ENCODE results near the gene MED27.
A peak's percentile ranks its signal among the peaks of the same experiment; 100 is the strongest.
"Not testable (repeated sequence)": the region's sequence is repeated elsewhere in the genome, so short reads cannot be mapped to it uniquely, and the experiment has no call there.

MED27 gene

DNA sequence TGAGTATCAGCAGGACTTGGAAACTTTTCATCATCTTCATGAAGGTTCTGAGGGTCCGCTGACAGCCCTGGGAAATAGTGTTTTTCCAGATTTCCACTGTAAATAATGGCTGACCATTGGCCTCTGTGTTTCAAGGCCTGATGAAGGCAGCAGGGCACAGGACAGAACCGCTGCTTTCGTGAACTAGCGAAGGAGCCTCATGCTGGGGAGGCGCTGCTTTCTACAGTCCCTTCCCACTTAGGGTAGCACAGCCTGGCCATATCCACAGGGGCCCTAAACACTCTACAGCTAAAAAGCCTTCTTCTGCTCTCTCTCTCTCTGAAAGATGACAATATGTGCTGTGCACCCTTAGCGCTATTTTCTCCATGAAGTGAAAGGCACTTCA, 118.2 kb downstream of the MED27 start:
- DNase-seq: no peak

DNA sequence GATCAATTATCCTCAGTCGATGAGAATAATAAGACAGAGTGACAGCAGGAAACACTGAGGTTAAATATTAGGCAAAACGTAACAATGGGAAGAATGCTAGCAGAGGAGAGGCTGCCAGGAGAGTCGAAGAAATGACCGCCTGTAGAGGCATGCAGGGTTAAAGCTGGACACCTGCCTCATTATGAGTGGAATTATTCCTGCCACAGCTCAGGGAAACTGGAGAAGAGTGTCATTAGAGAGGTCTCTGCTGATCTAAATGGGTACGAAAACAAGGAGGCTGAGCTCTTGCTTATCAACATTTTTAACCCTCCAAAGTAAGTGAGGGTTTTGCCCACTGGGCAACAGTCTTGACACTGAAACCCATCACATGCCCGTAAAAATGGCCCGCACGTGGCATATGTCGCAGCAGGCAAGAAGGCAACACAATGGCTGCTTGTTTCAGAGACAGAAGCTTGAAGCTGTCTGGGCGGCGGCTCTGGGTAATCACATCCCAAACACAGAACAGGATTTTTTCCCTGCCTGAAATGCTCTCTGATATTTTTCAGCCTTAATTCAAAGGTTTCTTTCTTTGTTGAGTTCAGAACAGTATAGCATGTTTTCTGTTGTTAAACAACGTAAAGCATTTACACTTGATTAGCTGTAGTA, 118.7 kb downstream of the MED27 start:
- DNase-seq: no peak

DNA sequence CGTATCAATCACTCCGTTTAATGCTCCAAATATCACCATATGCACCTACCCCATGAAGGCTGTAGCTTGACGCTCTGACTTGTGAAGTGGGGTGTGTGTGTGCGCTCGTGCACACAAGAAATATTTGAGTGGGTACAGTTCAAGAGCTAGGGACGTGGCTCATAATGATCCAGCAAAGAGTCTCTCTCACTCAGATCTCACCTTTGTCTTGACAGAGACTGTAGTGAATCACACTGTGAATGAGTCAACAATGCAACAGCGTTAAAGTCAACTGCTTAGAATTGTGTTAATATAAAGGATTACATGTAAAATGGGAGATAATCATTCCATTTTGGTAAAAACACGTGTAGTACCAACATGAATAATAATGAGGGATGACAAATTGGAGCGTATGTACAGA, 119.4 kb downstream of the MED27 start:
- DNase-seq: no peak

DNA sequence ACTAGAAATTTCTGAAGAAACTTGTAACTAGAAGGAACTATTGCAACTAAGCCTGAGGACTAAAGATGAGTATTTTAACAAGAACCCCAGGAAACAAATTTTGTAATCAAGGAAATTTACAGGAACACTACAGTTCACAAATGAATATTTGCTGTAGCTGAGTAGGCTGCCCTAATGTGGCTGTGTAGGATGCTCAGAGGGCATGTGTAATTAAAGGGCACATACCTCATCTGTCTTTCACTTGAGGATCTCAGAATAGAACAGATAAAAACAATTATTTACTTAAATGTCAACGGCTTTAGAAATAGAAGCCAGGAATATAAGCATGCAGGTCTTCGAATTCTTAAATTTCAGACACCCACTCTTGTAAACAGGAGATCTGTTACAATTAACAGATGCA, 119.8 kb downstream of the MED27 start:
- DNase-seq: no peak

DNA sequence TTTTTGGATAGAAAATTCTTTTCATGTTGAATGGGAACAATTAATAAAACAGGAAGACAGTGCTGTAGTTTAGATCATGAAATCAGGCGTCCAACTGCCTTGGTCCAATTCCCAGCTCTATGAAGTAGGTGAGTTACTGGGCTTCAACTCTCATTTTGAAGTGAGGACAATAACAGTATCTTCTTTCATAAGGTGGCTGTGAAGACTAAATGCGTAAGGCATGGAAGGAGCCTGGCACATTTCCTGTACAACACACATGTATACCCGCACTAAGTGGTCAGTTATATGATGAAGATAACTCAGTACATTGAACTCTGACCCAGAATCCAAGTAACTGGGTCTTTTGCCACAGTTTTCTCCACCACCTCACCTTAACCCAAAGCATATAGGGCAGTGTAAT, 120.6 kb downstream of the MED27 start:
- DNase-seq: no peak

DNA sequence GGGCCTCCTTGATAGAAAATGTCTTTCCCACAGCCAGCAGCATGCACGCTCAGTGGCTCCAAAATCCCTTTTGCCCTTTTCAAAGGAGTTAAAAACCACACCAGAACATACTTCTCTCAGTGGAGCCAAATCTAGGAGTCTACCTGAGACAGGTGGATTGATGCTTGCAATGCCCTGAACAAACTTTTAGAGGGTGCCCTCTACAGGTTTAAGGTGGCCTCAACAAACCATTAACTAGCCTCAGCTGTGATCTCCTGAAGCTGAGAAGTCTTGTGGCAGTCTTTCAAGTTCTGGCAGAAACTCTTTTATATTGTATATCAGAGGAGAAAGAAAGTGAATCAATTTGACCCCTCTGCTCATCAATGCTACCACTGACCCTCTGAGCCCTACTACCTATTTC, 125.4 kb downstream of the MED27 start:
- DNase-seq: peak; percentile 13

DNA sequence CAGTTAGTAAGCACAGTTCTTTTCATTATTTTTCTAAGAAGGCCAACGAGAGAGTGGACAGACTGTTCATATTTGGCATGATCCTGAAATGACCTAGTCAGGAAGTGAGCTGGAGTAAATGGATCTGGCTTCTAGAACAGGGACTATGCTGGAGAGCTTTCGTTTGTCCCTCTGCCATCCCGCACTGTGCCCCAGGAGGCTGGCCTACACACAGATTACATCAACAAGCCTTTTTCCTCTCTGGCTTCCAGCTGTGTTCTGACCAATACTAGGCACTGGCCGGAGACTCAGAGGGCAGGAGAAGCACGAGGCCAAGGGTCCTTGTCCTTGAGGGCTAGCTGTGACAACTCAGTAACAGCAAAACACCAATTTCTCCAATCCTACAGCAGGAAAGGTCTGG, 127.8 kb downstream of the MED27 start:
- no peak for DNase-seq

DNA sequence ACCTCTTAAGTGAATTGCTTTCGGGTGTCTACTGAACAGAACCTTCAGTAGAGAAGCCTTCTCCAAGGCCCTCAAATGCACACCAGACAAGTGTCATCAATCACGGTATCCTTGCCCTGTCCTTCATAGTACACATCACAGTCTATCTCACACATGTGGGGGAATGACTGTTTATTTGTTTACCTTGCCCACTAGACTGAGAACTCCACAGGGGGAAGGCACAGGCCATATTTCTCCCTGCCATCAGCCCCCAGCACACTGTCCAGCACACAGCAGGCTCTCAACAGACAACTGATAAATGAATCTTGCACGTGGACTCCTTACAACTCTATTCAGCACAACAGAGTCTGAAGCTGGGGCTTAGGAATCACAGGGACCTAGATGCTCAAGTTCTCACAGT, 128.5 kb downstream of the MED27 start:
- DNase-seq: no peak

DNA sequence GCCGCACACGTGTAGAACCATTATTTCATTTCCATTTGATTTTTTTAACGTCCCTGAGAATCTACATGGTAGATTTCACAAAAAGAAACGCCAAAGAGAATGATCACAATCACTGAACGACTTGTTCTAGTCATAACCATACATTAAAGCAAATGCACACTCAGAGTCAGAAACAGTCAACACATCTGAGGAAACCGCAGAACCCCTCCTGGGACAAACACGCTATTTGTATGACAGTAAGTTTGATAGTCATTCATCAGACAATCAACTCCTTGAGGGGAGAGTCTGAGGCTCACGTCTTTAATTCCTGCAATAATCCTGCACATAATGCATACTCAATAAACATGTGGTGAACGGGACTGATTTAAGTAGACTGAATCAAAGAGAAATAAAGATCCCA, 129.2 kb downstream of the MED27 start:
- no peak for DNase-seq

DNA sequence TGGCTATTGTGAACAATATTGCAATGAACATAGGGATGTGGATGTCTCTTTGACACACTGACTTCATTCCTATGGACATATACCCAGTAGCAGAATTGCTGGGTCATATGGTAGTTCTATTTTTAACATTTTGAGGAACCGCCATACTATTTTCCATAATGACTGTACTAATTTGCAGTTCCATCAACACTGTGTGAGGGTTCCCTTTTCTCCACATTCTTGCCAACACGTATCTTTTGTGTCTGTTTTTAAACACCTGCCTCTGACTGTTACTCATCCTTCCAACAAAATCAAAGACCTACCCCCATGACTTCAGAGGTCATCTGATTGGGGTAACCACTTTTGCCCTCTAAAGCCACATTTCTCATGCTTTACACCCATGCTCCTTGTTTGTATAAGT, 133.5 kb downstream of the MED27 start:
- DNase-seq: no peak

DNA sequence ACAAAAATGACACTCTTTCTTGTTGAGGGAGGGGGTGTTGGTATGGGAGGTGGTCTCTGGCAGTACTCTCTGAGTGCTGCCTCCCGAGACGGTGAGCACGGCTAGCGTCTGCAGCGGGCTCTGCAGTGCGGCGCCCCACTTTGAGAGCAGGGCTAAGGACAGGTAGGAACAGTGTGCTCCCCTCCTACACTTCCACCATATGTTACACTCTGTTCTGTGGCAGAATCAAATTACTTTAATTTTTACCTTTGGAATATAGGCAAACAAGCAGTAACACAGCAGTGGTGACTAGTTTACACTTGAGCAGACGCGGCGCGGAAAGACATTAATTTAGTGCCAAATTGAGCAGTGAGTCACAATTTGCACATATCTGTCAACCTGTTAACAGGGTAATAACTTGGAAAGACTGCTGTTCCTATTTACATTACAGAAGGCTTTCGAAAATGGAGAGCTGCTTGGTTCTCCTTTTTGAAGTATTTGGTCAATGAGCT, 136.3 kb downstream of the MED27 start:
- DNase-seq: no peak

DNA sequence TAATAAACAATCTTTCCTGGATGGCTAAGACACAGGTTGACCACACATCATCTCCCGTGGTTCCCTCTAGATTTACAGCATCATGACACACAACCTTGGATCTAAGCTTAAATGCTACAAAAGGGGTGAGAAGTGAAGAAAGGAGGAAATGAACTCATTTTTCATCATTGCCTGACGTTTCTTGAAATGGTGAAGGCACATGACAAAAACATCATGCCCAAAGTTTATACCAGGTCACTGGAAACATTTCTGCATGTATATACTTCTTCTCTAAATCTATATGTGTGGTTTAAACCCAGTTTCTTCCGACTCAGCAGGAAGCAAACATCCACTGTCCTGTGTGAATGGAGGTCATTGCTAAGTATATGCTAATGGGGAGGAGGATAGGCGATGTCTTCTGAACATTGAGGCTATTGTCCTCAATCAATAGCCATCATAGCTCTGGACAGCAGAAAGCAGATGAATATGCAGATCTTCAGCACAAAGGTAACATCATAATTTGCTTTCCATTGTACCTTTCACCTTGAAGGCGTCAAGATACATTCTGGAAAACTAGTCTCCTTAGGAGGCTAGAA, 137.4 kb downstream of the MED27 start:
- DNase-seq: no peak

DNA sequence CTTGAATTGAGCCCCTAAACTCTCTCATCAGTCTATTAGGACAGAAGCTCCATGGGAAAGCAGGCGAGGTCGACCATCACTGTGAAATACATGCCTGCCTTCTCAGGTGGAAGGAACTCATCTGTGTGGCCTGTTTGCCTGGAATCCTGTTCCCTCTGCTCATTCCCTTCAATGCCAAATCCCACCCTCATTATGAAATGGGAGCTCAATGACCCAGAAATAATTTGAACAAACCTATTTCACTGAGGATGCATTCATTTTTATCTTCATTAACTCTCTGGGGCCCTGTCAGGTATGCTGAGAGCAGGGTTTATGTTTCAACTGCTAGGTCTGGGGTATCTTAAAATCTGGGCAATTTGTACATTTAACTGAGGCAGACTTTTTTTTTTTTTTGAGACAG, 142.2 kb downstream of the MED27 start:
- no peak for DNase-seq

DNA sequence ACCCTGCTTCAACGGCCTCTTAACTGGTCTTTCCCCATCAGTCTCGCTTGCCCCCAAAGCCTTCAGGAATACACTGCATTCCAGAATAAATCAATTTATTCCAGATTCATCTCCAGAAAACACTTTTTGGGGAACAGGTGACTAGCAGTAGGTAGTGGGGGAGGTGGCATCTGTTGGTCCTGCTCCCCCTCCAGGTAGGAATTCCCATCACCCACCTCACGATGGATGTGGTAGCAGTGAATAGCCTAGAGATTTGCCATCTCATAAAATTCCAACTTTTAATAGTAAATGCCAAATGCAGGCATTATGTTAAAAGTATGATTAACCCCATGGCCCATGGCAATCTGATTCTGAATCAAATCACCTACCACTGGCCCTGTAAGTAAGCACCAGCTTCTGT, 142.7 kb downstream of the MED27 start:
- no peak for DNase-seq

DNA sequence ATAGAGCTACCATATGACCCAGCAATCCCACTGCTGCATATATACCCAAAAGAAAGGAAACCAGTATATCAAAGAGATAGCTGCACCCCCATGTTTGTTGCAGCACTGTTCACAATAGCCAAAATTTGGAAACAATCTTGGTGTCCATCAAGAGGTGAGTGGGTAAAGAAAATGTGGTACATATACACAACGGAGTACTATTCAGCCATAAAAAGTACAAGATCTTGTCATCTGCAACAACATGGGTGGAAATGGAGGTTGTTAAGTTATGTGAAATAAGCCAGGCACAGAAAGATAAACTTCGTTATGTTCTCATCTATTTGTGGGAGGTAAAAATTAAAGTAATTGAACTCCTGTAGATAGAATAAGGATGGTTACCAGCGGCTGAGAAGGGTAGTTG, 145.0 kb downstream of the MED27 start:
- DNase-seq: no peak

DNA sequence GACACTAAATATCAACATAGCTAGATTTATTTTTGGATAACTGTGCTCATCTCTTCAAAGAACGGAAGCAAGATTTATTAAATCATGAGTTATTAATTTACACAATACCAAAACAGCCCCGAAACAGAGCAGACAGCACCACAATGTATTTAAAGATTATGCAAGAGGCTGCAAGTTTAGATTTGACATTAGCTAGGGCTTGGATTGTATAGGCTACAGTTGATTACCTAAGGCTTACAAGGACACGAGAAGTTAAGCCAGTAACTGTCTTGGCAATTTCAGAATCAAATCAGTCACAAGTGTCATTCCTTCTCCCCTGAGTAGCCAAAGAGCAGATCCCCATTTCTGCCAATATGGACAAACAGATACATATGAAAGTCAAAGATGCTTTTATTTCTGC, 152.6 kb downstream of the MED27 start:
- DNase-seq: no peak

DNA sequence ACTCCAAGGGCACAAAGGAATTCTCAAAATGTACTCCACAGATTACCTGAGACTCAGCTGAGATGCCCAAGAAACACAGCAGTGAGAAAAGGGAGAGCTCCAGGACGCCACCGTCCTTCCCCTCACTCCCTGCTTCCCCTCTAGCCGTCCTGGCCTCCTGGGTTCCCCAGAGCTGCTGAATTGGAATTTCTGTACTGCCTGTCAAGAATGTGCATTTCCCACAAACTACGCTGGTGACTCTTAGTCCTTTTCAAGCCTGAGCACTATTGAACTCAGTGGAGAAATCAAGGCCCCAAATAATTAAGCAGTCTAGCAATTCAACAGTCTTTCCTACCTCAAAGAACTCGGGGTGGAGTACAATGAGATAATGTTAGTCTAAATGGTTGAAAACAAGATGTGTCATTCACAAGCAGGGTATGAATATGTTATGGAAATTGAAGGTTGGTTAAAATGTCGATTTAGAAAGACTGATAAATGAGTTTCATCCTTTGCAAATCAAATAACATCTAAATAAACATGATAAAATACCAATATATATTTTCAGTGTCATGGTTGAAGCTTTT, 153.2 kb downstream of the MED27 start:
- no peak for DNase-seq

DNA sequence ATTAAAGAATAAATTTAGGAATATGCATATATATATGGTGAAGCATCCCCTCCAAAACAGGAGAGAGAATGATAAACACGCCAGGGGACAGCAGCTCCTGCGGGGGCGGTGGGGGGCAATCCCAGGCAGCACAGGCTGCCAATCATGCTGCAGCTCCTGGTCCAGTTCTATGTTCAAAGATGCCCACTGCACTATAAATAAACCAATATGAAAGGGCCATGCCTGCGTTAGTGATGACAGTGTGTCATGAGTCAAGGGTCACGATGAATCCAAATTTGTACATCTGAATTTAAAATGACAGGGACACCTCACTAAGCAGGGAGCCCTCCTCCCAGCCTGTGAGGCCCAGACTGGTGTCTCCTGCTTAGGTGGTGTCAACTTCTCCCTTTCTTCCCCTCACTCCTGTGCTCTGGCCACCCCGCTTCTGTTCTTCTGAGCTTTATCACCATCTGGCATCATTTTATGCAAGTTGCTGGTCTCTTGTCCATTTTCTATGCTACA, 153.9 kb downstream of the MED27 start:
- DNase-seq: no peak

DNA sequence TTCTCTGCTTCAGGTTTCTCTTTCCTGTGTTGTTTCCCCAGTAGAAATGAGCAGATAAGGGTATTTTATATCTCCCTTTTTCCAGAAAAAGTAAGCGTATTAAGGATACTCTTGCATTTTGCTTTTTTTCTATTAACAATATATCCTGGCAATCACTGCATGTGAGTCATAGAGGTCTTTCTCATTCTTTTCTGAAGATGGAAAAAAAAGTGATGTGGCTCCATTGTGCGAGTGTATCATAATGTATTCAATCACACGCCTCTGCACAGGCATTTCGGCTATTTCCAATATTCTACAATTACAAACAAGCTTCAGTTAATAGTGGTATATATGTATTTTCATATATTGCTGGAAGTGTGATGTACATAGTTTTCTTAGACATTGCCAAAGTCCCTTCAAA, 155.9 kb downstream of the MED27 start:
- DNase-seq: no peak

DNA sequence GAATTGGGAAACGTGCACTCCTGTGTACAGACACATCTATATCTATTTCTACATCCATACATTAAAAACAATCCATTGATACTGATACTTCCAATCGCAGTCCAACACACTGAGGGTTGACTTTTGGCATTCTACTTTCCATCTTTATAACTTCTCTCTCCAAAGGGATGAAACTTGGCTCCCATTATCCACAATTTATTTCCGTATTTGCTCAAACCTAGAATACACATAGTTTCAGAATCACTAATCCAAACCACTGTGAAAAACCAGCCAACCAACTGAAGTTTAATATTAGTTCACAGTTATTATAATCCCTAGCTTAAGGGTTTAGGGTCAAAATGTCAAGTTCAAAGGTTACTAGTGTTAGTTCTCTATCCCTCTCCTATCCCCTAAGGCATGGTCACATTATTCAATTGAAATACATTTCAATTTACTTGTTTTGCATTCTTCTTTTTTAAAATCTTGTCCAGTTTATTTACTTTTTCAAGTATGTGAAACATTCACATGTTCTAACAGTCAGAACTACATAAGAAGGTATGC, 156.5 kb downstream of the MED27 start:
- no peak for DNase-seq

DNA sequence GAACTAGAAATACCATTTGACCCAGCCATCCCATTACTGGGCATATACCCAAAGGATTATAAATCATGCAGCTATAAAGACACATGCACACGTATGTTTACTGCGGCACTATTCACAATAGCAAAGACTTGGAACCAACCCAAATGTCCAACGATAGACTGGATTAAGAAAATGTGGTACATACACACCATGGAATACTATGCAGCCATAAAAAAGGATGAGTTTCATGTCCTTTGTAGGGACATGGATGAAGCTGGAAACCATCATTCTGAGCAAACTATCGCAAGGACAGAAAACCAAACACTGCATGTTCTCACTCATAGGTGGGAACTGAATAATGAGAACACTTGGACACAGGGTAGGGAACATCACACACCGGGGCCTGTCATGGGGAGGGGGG, 158.0 kb downstream of the MED27 start:
- not testable (repeated sequence) for DNase-seq

DNA sequence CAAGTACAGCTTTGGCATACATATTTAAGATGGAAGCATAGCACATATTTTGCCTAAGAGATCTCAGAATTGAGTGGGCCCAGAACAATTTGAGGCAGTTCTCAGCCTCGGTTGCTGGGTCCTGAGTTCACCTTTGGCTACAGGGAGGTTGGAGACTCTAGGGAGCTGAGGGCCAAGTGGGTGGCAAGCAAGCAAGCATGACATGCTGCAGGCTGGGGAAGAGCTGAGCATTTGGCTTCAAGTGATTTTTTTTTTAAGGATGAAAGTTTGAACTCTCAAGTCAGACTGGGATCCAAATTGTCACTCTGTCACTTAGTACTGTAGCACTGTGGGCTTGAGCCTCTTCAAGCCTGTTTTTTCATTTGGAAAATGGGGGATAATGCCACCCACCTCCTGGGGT, 160.5 kb downstream of the MED27 start:
- DNase-seq: no peak

DNA sequence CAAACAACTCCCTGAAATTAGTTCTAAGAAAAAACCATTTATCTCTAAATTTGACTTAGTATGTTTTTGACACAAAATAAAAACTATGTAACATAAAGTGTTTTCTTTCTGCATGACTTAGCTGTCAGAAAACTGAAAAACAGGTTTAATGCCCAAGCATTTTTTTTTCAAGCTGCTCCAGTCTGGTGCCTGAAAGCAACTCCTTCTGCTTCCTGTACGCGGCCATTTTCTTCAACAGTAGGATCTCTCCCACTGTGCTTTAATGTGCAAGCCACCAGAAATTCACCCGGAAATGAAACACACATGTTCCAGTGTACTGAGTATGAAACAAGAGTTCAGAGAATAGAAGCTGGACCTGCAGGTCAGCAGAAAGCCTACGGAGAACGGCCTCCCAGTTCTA, 161.2 kb downstream of the MED27 start:
- DNase-seq: no peak

DNA sequence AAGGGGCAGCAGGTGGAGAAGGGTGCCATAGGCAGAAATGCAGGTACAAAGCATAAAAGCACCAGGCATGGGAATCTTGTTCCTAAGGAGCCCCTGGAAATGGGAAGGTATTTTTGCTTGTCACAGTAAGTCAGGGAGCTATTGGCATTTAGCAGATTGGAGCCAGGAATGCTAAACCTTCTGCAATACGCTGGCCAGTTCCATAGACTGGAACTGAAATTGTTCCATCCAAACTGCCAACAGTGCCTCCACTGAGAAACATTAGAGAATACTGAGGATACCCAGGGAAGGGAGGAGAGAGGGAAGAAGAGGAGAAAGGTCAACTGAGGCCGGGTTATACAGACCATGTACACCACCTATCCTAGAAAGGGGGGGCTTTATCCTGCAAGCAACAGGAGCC, 162.7 kb downstream of the MED27 start:
- DNase-seq: no peak

DNA sequence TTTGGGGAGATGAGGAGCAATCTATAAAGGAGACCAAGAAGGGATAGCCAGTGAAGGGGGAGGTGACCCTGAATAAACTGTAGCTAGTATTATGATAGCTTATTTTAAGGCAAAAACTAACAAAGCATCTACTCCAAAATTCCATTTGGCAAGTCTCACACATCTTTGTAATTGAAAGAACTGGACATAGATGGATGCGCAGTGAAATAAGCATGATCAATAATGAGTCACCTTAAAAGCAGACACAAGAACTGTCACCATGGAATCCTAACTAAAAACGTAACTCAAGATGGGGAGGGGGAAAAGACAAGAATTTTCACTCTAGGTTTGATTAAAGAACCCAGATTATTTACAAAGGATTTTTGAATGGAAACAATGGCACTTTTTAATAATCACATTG, 164.5 kb downstream of the MED27 start:
- DNase-seq: no peak
